Ascending aorta (tissue), 2 donors: ENCODE data around the gene SLIT3. TPM values are rescaled to one million over a fixed set of nuclear protein-coding genes. Genes with fewer than 3 reads are reported as not detected.

Experiments
- DNase-seq, 2 donors: peaks; one replicate each; pipeline ENCODE4 v3.0.0-alpha.2; 2019; ENCODE audit warnings: low spot score in 2 of 2
- H3K27ac ChIP-seq, 2 donors: fragments of 200-600 bp; sonication (generic); one replicate each; pipeline ENCODE4 v1.5.1; 2016 to 2017; ENCODE audit warnings: mild to moderate bottlenecking in 1 of 2
- H3K27me3 ChIP-seq: fragments of 200-600 bp; sonication (generic); one replicate; pipeline ENCODE4 v1.5.1; 2017
- H3K36me3 ChIP-seq, 2 donors: fragments of 200-600 bp; sonication (generic); one replicate each; pipeline ENCODE4 v1.5.1; 2016
- H3K4me1 ChIP-seq, 2 donors: fragments of 200-600 bp; sonication (generic); one replicate each; pipeline ENCODE4 v1.5.1; 2016 to 2017; ENCODE audit warnings: mild to moderate bottlenecking in 1 of 2
- H3K4me3 ChIP-seq, 2 donors: fragments of 200-600 bp; sonication (generic); one replicate each; pipeline ENCODE4 v1.5.1; 2016 to 2017; ENCODE audit warnings: mild to moderate bottlenecking in 1 of 2
- H3K9me3 ChIP-seq, 2 donors: fragments of 200-600 bp; sonication (generic); one replicate each; pipeline ENCODE4 v1.5.1; 2016
- intact Hi-C: fragments of 100-400 bp; cut with DNase I; formaldehyde crosslinking; loops from one replicate; pipeline ENCODE4 v1.15.1; 2023
- total RNA-seq: library from RNA; depleted of rRNA; stranded (reverse); fragments of >200 nt; gene quantifications from one replicate; pipeline ENCODE4 v1.1.0, GENCODE V29; 2016
- TF ChIP-seq, protein P1 (sequence below), 3 experiments: fragments of 200-600 bp in 2 of 3; fragments of 450-650 bp in 1 of 3; sonication (generic) in 2 of 3; IDR thresholded peaks; one replicate each; pipeline ENCODE4 v1.5.1; 2016 to 2019; ENCODE audit warnings: antibody characterized with exemption in 3 of 3, mild to moderate bottlenecking in 1 of 3, moderate library complexity in 1 of 3

The SLIT3 gene
- total RNA-seq, 1 donor from 2014 or later, result 128 TPM

GRCh38 chr5:169287529-169287928 is 13.4 kb downstream of the SLIT3 start:
- intact Hi-C loops, result loop anchor here (1.0 kb wide), 1 partner anchor 13 kb away; no protein-coding TSS in a partner anchor
- Histone ChIP-seq H3K27ac (peak overlapping the region; percentile 67 to 72), H3K9me3 (no peaks in the 10 kb centered on the region), H3K4me1 (peaks cover 0 to 33% of the 10 kb centered on the region in 2 donors), H3K36me3 (no peaks in the 10 kb centered on the region), H3K27me3 (no peaks in the 10 kb centered on the region), H3K4me3 (no peak overlapping the region)
- no peak for DNase-seq
- TF ChIP-seq, protein P1, sequence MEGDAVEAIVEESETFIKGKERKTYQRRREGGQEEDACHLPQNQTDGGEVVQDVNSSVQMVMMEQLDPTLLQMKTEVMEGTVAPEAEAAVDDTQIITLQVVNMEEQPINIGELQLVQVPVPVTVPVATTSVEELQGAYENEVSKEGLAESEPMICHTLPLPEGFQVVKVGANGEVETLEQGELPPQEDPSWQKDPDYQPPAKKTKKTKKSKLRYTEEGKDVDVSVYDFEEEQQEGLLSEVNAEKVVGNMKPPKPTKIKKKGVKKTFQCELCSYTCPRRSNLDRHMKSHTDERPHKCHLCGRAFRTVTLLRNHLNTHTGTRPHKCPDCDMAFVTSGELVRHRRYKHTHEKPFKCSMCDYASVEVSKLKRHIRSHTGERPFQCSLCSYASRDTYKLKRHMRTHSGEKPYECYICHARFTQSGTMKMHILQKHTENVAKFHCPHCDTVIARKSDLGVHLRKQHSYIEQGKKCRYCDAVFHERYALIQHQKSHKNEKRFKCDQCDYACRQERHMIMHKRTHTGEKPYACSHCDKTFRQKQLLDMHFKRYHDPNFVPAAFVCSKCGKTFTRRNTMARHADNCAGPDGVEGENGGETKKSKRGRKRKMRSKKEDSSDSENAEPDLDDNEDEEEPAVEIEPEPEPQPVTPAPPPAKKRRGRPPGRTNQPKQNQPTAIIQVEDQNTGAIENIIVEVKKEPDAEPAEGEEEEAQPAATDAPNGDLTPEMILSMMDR (IDR thresholded peaks at IDR 0.05), result no peak

GRCh38 chr5:169286572-169287300 is 14.2 kb downstream of the SLIT3 start:
- DNase-seq, result no peak
- Histone ChIP-seq H3K4me3 (no peak overlapping the region), H3K4me1 (peaks cover 0 to 33% of the 10 kb centered on the region in 2 donors), H3K27me3 (no peaks in the 10 kb centered on the region), H3K27ac (peak overlapping the region; percentile 67 to 72), H3K9me3 (no peaks in the 10 kb centered on the region), H3K36me3 (no peaks in the 10 kb centered on the region)
- TF ChIP-seq, protein P1 (IDR thresholded peaks at IDR 0.05), result no peak
- intact Hi-C loops, result loop anchor here (1.0 kb wide), 1 partner anchor 14 kb away; no protein-coding TSS in a partner anchor

GRCh38 chr5:169283887-169284286 is 17.1 kb downstream of the SLIT3 start:
- no peaks in the 10 kb centered on the region for H3K27me3 ChIP-seq
- TF ChIP-seq, protein P1 (IDR thresholded peaks at IDR 0.05), result no peak
- H3K4me3 ChIP-seq, result no peak overlapping the region
- no peaks in the 10 kb centered on the region for H3K9me3 ChIP-seq
- no peak for DNase-seq
- no peaks in the 10 kb centered on the region for H3K36me3 ChIP-seq
- no peak overlapping the region for H3K27ac ChIP-seq
- intact Hi-C loops, result no loop called here
- H3K4me1 ChIP-seq, result peaks cover 0 to 24% of the 10 kb centered on the region in 2 donors

GRCh38 chr5:169281625-169282024 is 19.3 kb downstream of the SLIT3 start:
- no peaks in the 10 kb centered on the region for H3K9me3 ChIP-seq
- no peak overlapping the region for H3K27ac ChIP-seq
- no peaks in the 10 kb centered on the region for H3K27me3 ChIP-seq
- DNase-seq, result no peak
- no peaks in the 10 kb centered on the region for H3K36me3 ChIP-seq
- no peak overlapping the region for H3K4me3 ChIP-seq
- H3K4me1 ChIP-seq, result peaks cover 0 to 4% of the 10 kb centered on the region in 2 donors
- intact Hi-C loops, result no loop called here
- TF ChIP-seq, protein P1 (IDR thresholded peaks at IDR 0.05), result no peak

DNA sequence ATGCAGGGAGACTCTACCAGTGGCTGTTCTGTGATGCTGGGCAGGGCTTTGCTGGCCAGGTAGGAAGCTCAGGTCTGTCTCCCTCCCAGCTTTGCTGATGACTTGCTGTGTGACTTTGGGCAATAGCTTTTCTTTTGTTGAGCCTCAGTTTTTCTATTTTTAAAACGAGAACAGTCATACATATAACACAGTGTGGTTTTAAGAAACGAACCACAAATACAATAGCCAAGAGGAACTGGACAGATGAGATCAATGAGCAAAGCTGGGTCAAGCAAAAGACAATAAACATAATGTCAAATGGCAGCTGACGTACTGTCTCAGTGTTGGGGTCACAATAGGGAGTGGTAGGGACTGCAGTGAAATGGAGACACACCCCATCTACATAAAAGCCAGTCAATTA is 20.2 kb downstream of the SLIT3 start:
- TF ChIP-seq, protein P1 (IDR thresholded peaks at IDR 0.05), result no peak
- intact Hi-C loops, result no loop called here
- H3K36me3 ChIP-seq, result no peaks in the 10 kb centered on the region
- H3K4me3 ChIP-seq, result no peak overlapping the region
- no peak overlapping the region for H3K27ac ChIP-seq
- H3K4me1 ChIP-seq, result no peaks in the 10 kb centered on the region
- no peak for DNase-seq
- no peaks in the 10 kb centered on the region for H3K9me3 ChIP-seq
- H3K27me3 ChIP-seq, result no peaks in the 10 kb centered on the region
